B cell (primary cell): ENCODE data around the gene HSD11B1.

Experiments
- CTCF ChIP-seq: fragments of 200-600 bp; IDR thresholded peaks from one replicate; pipeline ENCODE4 v1.8.0; 2022; ENCODE audit warnings: antibody characterized with exemption, mild to moderate bottlenecking
- EZH2 ChIP-seq: IDR thresholded peaks from 2 replicates; pipeline ENCODE4 v1.6.1; 2012; ENCODE audit warnings: borderline replicate concordance, low read depth, mild to moderate bottlenecking, moderate library complexity, low read length; ENCODE audit not compliant: insufficient read depth, poor library complexity, severe bottlenecking

- TF ChIP-seq CTCF (no peak), EZH2 (no peak)
These were observed 30.8 kb upstream of the HSD11B1 start for GRCh38 chr1:209673631-209674417.
